IPS DF 4.7 (cell line): ENCODE data around the gene KCND3.
"Not testable (repeated sequence)": the region's sequence is repeated elsewhere in the genome, so short reads cannot be mapped to it uniquely, and the experiment has no call there.

Experiments
- DNase-seq: peaks from one replicate; pipeline ENCODE4 v3.0.0-alpha.2; 2013; ENCODE audit warnings: low spot score; ENCODE audit errors: extremely low read depth

The KCND3 gene

GRCh38 chr1:111745675-111746613 is 243.5 kb downstream of the KCND3 start:
- DNase-seq: no peak

DNA sequence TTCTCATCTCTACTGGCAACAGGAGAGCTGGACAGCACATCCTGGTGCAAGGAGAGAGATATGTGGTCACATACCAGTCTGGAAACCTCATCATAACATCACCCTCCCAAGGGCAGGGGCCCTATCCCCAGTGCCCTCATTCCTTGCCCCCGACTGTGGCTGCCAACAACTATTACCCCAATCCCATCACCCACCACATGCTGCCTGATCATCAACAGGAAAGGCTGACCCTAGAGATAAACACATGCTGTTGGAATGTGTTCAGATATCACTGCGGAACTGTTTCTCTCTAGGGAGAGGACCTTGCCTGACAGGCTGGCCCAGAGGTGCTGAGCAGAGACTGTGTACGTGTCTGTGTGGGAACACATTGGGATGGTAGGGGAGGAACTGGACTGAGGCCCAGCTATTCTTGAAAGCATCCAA is 245.8 kb downstream of the KCND3 start:
- no peak for DNase-seq

DNA sequence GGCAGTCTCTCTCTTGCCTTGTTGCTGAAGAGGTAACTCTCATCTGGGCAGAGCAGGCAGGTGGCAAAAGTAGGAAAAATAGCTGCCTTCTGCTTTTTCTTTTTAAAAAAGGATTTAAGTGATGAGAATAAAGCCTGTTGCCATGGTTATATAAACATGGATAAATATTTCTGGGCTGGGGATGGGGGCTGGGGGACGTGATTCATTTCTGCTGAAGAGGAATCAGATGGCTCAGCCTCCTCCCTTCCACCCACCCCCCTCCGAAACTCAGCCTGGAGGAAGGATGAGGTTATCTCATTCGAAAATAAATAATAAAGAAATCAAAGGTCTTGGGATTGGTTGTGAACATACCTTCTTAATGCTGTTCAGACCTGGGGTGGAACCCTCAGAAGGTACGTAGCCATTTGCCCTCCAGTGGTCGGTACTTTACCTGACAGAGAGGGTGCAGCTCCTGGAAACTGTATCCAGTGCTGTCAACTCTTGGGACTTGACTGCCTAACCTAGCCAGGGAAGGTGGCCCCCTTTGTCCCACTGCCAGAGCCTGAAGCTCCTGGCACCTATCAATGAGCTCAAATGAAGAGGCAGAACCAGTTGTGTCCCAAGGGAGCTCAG is 246.4 kb downstream of the KCND3 start:
- DNase-seq: no peak

GRCh38 chr1:111742292-111742691 is 247.2 kb downstream of the KCND3 start:
- DNase-seq: not testable (repeated sequence)

- no peak for DNase-seq
Measured at GRCh38 chr1:111739925-111740765, 249.3 kb downstream of the KCND3 start.

GRCh38 chr1:111739194-111739924 is 250.1 kb downstream of the KCND3 start, which contains the start of gene INKA2:
TSS of gene INKA2 (minus strand) at chr1:111739395. CDS start at chr1:111739242, 153 bp downstream.
- DNase-seq: no peak

GRCh38 chr1:111738436-111739193 is 250.9 kb downstream of the KCND3 start:
- no peak for DNase-seq

GRCh38 chr1:111738133-111738435 is 251.4 kb downstream of the KCND3 start:
- DNase-seq: no peak

DNA sequence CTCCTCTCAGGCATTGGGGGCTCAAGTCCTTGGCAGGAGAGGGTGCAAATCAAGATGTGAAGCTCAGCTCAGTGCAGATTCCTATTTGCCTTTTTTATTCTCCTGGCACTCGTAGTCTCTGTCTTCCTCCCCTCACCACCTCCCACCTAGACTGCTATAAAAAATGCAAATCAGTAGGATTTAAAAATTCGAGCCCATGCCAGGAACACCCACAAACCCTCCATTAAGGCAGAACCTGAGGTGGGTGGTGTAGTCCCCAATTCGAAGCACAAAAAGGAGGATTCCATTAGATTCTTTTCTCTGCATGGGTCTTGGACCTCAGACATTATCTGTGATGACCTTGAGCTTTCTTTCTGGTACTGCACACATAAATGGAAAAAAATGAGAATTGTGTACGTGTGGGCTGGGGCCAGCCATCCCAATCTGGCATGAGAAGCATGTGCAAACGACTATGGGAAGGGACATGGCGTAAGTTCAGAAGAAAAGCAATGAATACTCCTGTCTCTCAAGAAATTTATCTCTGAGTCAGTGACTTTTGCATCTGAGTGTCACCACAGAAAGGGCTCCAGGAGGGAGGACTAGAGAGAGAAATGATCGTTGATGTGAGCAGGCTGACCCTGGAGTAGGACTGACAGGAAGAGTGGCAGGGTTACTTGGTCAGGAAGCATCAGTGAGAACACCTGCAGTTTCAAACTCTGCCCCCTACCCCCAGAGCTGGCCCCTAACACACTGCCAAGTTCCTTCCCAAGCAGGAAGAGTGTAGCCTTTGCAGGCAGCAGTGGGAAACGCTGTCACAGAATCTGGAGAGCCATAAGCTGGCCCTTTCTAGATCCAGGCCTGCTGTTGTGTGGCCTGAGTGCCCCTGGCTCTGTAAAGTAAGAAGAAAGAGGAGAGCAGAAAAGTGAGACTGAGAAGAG is 252.0 kb downstream of the KCND3 start:
- no peak for DNase-seq

GRCh38 chr1:111736548-111737215 is 252.8 kb downstream of the KCND3 start:
- DNase-seq: no peak

GRCh38 chr1:111735858-111736544 is 253.5 kb downstream of the KCND3 start:
- no peak for DNase-seq

- DNase-seq: no peak
Measured at GRCh38 chr1:111735321-111735720, 254.1 kb downstream of the KCND3 start.

DNA sequence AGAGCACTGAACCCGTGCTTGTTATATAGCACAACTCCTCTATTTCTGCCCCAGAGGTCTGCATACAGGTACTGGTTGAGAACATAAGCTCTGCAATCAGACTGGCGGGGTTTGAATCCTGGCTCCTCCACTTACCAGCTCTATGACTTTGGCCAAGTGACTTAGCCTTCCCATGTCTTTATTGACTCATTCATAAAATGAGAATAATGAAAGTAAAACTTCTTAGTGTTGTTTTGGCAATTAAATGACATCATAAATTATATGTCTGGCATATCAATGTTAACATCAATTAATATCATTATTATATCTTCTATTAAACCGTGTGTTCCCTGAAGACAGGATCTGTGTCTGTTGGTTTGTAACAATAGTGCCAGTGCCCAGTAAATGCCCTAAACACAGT is 254.6 kb downstream of the KCND3 start:
- DNase-seq: no peak

DNA sequence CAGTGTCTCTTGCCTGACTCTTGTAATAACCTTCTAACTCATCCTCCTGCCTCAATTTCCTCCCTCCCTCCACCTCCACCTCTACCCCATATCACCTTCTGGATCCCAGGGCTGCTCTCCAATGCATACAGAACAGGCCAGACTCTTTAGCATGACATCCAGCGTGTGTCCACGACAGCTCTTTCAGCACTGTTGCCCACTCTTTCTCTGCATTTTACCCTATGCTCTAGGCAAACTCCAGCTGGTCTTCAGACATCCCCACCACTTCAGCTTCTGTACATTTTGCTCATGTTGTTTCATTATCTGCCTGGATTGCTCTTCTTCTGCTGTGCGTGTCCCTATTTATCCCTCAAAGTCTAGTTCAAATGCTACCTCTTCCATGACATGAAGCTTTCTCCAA is 255.0 kb downstream of the KCND3 start:
- DNase-seq: no peak

DNA sequence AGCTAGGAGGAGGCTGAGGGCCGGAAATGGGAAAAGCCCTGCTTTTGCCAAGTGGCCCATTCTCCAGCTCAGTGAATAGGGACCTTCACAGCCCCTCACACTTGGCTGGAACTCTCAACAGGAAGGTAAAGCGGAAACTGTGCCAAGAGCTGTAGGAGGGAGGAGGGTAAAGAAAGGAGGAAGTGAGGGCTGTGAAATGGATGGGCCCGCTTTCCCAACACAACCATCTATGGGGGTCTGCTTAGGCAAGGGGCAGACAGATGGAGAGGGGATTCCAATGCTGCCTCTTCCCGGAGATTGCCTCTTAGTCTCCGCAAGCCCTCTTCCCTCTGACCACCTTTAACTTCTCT is 255.5 kb downstream of the KCND3 start:
- no peak for DNase-seq

GRCh38 chr1:111733183-111733991 is 256.1 kb downstream of the KCND3 start:
- DNase-seq: no peak

DNA sequence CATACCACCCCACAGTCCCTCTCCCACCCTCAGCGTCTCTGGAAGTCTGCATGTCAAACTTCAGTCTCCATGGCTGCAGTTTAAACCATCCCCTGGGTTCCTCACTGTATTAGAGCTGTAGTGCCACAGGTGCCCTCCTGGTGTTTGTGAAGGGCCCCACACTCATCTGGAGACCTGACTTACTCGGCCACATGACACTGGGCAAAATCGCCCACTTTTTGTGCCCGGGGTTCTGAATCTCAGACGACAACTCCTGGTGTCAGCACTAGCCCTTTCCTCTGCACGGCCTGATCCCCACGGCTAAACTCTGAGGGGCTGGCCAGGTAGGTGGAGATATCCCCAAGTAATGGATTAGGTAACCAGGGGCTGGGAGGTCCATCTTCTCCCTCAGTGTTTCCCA is 256.8 kb downstream of the KCND3 start:
- DNase-seq: no peak

DNA sequence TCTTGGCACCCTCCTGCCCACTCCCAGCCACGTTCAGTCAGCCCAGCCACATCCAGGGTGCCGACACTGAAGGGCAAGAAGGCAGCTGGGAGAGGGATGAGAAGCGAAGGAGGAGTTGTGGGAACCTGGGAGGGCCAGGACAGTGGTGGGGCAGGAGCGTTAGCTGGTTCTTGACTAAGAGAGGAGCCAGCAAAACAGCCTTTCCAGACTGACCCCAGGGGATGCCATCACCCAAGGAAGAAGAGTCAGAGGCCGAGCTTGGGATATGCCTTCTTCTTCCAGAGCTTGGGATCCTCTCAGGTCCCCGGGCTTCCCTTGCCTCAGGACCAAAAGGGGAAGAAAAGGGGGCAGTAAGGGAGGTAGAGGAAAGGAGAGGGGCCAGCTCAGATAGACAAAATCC is 257.5 kb downstream of the KCND3 start:
- no peak for DNase-seq
